Measurements from ENCODE around the gene CSRP1.
A peak's percentile ranks its signal among the peaks of the same experiment; 100 is the strongest.
"Not testable (repeated sequence)": the region's sequence is repeated elsewhere in the genome, so short reads cannot be mapped to it uniquely, and the experiment has no call there.

The CSRP1 gene

GRCh38 chr1:201537891-201538611, 31.1 kb upstream of the CSRP1 start:
- no peak for DNase-seq (ENCODE audit: low spot score)

DNA sequence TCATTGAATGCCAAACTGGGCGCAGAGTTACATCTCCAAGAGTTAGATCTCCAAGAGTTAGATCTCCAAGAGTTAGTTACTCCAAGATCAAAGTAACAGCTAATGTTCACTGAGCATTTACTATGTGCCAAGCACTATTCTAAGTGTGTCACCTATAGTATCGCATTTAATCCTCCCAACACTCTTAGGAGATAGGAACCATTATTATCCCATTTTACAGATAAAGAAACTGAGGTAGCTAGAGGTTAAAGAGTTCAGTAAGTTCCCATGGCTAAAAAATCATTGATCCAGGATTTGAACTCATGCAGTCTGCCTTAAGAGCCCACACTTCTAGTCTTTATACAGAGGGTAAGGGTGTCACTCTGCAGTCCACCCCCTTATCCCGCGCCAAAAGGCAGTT, 30.5 kb upstream of the CSRP1 start:
- DNase-seq (ENCODE audit: low spot score), result no peak

DNA sequence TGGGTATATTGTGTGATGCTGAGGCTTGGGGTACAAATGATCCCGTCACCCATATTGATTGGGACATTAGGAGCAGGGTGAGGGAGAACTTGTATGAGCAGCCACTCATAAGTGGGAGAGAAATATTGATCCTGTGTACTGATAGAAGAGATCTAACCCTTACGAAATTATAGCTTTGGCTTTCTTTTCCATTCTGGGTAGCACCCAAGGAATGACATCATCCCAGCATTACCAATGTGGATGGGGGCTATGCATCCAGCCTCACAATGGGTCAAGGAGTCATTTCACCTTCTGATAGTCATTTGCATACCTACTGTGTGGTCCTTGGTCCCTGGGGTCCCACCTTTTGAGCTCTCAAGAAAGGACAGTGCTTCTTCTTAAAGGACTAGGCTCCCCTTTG, 30.1 kb upstream of the CSRP1 start:
- no peak for DNase-seq (ENCODE audit: low spot score)

DNA sequence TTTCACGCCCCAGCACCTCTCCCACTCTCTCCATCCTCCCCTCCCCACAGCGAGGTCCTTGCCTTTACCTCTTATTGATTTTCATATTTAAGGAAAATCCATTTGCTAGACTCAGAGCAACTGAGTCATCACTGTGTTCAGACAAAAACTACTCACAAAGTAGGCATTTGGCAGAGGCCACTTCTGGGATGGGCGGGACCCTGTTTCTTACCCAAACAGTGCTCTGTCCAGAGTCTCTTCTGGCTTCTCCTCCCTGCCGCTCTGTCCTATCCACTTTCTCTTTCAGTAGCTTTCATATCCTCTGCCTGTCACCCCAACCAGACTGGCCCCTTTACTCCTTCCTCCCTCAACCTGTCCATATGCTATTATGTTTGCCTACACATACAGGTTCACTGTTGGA, 29.6 kb upstream of the CSRP1 start:
- DNase-seq (ENCODE audit: low spot score), result peak; percentile 85

GRCh38 chr1:201535919-201536245, 29.0 kb upstream of the CSRP1 start:
- DNase-seq (ENCODE audit: low spot score), result no peak

DNA sequence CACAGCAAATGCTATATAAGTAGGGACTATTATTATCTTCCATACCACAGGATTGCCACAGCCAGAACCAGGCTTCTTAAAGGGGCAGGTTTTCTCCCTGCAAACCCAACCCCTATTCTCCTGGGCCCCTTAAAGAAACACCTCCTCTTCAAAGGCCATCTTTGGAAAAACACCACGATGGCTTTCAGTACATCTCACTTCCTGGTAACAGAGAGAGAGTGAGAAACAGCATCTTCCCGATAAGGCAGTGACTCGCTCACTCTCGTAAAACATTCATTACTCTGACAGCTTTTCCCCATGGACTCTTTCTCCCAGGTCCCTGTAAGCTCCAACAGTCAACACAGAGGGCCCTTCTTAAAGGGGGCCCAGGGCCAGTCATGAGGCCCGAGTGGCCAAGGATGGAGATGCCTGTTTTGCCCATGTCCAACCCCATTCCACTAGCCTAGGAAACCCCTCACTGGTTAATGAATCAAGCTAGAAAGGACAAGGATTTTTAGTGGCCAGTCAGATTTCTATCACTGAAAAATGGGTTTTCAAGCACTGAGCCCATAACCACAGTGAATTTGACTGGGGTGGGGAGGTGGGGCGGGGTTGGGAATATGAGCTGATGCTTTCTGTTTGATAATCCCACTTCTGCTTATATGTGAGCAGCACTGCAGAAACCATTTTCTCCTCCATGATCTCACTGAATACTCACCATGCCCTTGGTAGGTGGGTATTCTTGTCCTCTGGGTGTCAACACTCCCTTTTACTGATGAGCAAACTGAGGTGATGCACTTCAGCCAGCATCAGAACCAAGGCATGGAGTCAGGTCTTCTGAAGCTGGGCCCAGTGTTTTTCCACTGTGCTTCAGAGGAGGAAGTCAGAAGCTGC, 28.4 kb upstream of the CSRP1 start:
- peak; percentile 40 for DNase-seq (ENCODE audit: low spot score)

DNA sequence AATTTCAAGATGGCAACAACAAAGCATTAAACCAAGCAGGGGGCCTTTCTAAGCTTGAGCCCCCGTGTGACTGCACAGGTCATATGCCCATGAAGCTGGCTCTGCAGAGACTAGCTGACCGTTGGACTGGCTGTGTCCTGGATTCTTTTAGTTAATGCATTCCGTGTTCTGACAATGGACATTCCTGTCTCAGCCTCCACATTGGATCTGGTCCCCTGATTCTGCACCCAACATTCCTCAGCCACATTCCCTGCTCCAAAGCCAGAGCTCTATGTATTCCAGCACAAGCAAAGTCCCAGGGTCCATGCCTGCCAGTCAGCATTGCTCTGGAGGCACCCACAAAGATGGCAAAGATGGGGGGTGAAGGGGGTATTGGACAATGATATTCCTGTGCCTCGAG, 26.9 kb upstream of the CSRP1 start:
- peak; percentile 39 for DNase-seq (ENCODE audit: low spot score)

DNA sequence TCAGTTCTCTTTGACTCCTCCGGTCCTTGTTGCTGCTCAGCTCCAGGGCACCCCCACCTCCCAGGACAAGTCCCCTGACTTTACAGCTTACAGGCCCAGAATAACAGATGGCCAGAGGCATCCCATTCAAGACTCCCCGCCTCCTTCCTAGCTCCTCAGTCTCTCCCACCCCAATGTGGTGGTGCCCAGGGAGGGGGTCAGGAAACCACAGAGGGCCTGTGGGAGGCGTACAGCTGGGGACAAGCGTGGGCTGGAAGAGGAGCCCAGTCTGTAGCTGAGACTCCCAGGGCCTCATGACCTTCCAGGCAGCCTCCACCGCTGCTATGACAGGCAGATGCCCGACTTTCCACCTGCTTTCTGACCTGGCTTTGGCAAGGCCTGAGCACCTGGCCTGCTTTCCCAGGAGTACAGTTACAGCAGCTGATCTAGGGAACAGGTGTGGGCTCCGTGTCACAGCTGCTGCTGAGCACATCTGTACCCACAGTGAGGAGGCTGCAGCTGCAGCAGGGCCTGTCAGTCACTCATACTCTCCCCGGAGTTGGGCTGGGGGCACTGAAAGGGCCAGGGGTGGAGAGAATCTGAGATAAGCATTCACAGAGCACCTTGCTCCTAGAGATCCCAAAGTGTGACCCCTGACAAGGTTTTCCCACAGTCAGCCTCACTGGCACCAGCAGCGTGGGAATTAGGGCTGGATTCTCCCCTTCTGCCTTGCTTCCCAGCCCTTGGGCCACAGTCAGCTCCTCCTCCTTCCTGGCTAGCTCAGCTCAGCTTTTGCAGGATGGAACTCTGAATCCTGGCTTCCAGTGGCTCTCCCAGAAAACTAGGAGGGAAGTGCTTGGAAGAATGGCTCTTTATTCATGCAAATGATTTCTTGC, 24.9 kb upstream of the CSRP1 start:
- DNase-seq (ENCODE audit: low spot score), result peak; percentile 34

DNA sequence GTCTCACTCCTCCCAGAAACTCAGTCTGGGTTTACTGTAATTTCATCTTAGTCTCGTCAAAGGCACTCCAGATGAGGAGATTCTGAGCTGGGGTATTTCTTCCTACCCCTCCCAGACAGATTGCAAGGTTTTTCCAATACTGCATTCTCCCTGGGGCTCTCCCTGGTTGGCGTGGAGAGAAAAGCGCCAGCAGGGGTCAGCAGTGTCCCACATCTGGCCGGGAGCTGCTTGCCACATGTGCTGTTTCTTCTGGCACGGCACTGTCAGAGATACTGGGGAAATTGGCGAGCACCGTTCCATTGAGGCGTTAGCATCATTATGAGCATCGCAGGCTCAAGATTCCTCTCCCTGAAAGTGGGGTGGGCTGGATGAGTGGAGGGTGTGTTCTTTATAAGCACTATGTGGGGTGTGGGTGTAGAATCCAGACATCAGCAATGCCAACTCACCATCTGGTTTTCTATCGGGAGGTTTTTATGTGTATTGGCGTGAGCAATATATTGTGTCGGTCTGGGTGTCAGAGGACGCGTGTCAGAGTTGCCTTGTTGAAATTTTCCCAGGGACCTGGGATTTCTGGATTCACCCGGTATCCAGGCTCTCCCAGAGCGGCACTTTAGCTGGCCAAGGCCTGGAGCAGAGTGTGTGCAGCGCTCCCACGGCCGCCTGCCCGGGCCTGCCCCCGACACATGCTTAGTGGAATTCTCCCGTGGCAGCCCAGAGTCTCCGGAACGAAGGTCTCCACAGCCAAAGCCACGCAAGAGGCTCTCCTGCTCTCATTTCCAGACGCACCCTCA, 24.0 kb upstream of the CSRP1 start:
- DNase-seq (ENCODE audit: low spot score), result peak; percentile 89

- no peak for DNase-seq (ENCODE audit: low spot score)
Observed at GRCh38 chr1:201528631-201529252, 21.8 kb upstream of the CSRP1 start.

DNA sequence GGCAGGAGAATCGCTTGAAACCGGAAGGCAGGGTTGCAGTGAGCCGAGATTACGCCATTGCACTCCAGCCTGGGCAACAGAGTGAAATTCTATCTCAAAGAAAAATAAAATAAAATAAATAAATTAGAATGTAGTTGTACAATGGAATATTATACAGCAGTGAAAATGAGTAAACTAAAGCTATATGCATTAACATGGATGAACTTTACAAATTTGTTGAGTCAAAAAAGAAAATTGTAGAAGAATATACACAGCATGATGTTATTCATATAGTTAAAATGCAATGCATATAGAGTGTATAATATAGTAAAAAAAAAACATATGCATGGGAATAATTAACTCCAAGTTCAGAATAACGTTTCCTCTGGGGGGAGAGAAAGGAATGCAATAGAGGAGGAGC, 21.0 kb upstream of the CSRP1 start:
- DNase-seq (ENCODE audit: low spot score), result no peak

DNA sequence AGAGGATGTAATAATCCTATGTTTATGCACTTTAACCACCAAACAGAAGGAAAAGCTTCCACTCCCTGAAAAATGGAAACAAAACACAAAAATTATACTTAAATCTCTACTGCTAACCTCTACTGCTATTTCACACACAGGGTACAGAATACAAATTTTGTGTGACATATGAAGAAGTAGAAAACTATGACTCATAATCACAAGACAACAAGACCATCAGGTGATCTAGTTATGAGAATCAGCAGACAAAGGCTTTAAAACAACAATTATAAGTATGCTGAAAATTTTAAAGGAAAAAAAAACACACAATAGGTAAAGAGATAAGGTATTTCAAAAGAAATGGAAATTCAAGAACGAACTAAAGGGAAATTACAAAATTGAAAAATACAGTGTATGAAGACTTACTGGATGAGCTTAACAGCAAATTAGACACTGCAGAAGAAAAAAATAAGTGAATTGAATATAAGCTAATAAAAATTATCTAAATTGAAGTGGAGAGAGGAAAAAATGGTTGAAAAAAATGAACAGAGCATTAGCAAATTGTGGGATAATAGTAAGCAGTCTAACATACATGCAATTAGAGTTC, 18.4 kb upstream of the CSRP1 start:
- no peak for DNase-seq (ENCODE audit: low spot score)

DNA sequence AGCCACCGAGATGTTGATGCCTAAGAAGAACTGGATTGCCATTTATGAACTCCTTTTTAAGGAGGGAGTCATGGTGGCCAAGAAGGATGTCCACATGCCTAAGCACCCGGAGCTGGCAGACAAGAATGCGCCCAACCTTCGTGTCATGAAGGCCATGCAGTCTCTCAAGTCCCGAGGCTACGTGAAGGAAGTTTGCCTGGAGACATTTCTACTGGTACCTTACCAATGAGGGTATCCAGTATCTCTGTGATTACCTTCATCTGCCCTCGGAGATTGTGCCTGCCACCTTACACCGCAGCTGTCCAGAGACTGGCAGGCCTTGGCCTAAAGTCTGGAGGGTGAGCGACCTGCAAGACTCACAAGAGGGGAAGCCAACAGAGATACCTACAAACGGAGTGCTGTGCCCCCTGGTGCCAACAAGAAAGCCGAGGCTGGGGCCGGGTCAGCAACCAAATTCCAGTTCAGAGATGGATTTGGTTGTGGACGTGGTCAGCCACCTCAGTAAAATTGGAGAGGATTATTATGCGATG, 13.2 kb upstream of the CSRP1 start:
- DNase-seq (ENCODE audit: low spot score), result not testable (repeated sequence)

GRCh38 chr1:201518071-201518470, 11.1 kb upstream of the CSRP1 start:
- no peak for DNase-seq (ENCODE audit: low spot score)

- DNase-seq (ENCODE audit: low spot score), result no peak
Observed at GRCh38 chr1:201517631-201518030, 10.7 kb upstream of the CSRP1 start.

DNA sequence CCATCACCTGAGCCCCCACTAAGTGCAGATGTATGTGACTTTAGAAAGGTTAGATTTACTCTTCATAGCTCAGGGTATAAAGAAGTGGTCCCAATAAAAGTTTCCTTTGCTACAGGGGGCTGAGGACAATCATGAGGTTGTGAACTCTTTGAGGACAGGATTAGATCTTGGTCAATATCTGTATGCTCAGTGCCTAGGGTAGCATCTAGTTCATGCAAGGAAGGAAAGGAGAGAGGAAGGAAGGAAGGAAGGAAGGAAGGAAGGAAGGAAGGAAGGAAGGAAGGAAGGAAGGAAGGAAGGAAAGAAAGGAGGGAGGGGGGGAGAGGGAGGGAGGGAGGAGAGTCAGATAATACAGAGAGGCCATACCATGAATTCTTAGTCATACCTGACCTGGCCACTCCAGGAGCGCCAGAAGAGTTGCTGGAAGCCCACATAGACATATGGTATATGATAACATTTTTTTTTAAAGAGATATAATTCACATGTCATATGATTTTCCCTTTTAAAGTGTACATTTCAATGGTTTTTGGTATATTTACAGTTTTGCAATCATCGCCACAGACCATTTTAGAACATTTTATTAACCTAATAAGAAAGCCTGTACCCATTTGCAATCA, 9.7 kb upstream of the CSRP1 start:
- no peak for DNase-seq (ENCODE audit: low spot score)

DNA sequence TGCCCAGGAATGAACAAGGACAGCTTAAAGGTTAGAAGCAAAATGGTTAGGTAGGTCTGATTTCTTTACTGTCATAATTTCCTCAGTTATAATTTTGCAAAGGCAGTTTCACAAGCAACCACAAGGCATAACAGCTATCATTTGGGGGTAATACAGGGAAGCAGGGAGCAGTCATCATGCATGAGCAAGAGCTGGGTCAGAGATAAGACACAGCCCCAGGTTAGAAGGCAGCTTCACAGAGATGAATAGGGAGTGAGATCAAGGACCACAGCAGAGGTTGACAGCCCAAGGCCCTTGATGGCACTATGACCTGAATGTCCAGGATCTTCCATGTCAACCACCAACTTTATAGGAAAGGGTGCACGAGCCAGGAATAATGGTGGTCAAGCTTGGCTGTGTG, 9.0 kb upstream of the CSRP1 start:
- DNase-seq (ENCODE audit: low spot score), result no peak

GRCh38 chr1:201515062-201515750, 8.3 kb upstream of the CSRP1 start:
- no peak for DNase-seq (ENCODE audit: low spot score)

DNA sequence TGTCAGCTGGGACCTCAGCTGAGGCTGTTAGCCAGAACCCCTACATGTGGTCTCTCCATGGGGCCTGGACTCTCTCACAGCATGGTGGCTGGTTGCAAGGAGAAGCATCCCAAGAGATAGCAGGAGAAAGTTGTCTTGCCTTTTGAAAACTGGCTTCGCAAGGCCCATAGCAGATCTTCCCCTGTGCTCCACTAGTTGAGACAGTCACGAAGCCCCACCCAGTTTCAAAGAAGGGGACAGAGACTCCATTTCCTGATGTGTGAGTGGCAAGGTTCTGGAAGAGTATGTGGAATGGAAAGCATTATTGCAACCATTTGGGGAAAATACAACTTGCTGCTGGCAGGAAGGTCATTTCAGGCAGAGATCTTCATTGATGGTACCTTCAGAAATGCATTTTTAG, 7.5 kb upstream of the CSRP1 start:
- no peak for DNase-seq (ENCODE audit: low spot score)

All from GM03348 (cell line).